Measurements from ENCODE around the gene KCNV2. TPM values are rescaled to one million over a fixed set of nuclear protein-coding genes. Genes with fewer than 3 reads are reported as not detected.

KCNV2 gene
- total RNA-seq, 1 donor from 2014 or later = not detected

DNA sequence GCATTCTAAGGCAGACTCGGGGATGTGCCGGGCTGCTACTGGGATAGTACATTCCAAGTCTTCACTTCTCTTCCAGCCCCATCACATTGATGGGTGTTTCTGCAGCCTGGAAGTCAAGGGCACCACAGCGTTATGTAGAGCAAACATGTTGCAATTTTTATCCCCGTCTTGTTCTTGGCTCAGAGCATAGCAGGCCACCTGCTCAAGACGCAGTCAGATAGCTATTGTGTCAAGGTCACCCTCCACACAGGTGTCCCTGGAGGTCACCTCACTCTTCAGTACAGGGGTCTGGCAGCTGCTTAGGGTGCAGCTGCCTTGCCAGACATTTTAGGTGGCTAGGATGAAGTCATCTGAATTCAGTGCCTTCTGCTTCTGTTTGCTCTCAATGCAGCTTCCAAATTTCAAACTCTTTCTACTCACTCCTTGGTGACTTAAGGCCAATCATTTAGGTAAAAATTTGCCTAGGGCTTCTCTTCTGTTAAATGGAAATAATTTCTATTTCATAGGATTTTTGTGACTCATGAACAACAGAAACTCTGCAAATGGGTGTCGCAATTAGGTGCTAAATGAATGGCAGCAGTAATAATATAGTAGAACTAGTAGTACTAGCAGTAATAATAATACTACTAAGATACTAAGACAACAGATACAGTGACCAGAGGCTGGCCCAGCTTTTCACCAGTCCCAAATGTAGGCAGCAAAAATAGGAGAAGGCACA lies 24.3 kb downstream of the KCNV2 start:
- TF ChIP-seq, protein P1, sequence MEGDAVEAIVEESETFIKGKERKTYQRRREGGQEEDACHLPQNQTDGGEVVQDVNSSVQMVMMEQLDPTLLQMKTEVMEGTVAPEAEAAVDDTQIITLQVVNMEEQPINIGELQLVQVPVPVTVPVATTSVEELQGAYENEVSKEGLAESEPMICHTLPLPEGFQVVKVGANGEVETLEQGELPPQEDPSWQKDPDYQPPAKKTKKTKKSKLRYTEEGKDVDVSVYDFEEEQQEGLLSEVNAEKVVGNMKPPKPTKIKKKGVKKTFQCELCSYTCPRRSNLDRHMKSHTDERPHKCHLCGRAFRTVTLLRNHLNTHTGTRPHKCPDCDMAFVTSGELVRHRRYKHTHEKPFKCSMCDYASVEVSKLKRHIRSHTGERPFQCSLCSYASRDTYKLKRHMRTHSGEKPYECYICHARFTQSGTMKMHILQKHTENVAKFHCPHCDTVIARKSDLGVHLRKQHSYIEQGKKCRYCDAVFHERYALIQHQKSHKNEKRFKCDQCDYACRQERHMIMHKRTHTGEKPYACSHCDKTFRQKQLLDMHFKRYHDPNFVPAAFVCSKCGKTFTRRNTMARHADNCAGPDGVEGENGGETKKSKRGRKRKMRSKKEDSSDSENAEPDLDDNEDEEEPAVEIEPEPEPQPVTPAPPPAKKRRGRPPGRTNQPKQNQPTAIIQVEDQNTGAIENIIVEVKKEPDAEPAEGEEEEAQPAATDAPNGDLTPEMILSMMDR (IDR thresholded peaks at IDR 0.05) = no peak
- Mint-ChIP-seq H3K9me3 (ENCODE audit: low read depth) (no peaks in the 10 kb centered on the region), H3K4me3 (ENCODE audit: unreplicated experiment) (no peak overlapping the region), H3K27ac (ENCODE audit: unreplicated experiment) (no peak overlapping the region), H3K27me3 (ENCODE audit: low read depth) (no peaks in the 10 kb centered on the region), H3K36me3 (ENCODE audit: low read depth) (peaks cover 5% of the 10 kb centered on the region), H3K4me1 (ENCODE audit: low read depth) (no peaks in the 10 kb centered on the region)
- no peak for DNase-seq (ENCODE audit: low spot score)

DNA sequence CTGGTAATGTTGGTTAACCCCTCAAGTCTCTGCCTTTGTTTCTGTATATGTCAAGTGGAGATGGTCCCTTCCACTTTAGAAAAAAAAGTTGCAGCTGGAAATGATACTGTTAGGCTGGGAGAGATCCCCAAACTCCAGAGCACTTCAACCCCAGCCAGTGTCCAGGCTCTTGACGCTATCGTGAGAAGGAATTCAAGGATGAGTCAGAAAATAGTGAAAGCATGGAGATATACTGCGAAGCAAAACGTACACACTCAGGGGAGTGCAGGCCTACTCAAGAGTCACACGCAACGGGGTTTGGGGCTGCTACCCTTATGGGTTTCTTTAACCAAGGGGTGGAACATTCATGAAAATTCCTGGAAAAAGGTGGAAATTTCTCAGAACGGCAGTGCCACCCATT lies 24.9 kb downstream of the KCNV2 start:
- H3K27ac Mint-ChIP-seq (ENCODE audit: unreplicated experiment) = no peak overlapping the region
- TF ChIP-seq, protein P1 (IDR thresholded peaks at IDR 0.05) = no peak
- no peaks in the 10 kb centered on the region for H3K4me1 Mint-ChIP-seq (ENCODE audit: low read depth)
- DNase-seq (ENCODE audit: low spot score) = no peak
- no peak overlapping the region for H3K4me3 Mint-ChIP-seq (ENCODE audit: unreplicated experiment)
- H3K36me3 Mint-ChIP-seq (ENCODE audit: low read depth) = peaks cover 5% of the 10 kb centered on the region
- no peaks in the 10 kb centered on the region for H3K27me3 Mint-ChIP-seq (ENCODE audit: low read depth)
- no peaks in the 10 kb centered on the region for H3K9me3 Mint-ChIP-seq (ENCODE audit: low read depth)

DNA sequence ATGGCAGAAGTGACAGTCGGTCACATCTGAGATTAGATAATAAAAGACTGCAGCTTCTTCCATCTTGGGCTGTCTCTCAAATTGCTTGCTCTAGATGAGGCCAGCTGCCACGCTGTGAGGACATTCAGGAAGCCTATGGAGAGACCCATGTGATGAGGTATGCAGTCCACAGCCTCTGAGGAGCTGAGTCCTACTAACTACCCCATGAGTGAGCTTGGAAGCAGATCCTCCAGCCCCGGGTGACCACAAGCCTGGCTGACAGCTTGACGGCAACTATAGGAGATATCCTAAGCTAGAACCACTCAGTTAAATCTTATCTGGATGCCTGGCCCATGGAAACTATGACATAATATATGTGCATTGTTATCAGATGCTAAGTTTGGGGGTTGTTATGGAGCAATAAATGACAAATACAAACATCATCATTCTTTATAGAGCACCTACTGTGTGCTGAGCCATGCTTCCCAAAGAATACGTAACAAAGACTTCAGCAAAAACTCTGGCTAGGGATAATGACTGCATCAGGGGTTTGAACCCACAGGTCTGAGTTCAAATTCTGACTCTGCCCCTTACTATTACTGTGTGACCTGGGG lies 26.7 kb downstream of the KCNV2 start:
- TF ChIP-seq, protein P1 (IDR thresholded peaks at IDR 0.05) = no peak
- no peak for DNase-seq (ENCODE audit: low spot score)
- Mint-ChIP-seq H3K9me3 (ENCODE audit: low read depth) (no peaks in the 10 kb centered on the region), H3K27me3 (ENCODE audit: low read depth) (no peaks in the 10 kb centered on the region), H3K4me3 (ENCODE audit: unreplicated experiment) (no peak overlapping the region), H3K4me1 (ENCODE audit: low read depth) (no peaks in the 10 kb centered on the region), H3K36me3 (ENCODE audit: low read depth) (peaks cover 5% of the 10 kb centered on the region), H3K27ac (ENCODE audit: unreplicated experiment) (no peak overlapping the region)

DNA sequence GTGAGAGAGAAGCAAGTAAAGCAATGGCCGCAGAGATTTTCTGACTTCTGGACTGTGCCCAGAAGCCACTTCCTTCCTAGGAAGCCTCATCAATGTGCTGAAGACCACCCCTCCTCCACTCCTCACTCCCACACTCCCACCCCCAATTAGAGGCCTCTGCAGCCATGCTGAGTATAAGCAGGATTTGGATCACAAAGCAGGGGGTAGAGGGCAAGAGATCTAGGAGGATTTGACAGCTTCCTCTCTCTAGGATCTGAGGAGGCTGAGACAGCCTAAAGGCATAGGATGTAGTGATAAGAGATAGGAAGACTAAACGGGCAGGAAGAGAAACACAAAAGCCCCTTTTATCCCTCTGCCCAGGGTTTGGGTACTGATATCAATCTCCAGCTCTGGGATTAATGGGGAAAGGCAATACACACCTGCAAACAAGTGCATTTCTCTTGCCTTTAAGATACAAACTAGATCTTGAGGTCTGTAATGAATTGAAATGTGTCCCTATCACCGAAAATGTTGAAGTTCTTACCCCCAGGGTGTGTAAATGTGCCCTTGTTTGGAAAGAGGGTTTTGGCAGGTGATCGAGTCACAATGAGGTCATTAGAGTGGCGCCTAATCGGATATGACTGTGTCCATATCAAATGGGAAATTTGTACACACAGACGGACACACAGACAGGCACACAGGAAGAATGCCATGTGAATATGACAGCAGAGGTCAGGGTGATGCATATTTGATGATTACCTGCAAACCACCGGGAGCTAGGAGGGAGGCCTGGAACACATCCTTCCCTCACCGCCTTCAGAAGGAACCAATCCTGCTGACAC lies 28.5 kb downstream of the KCNV2 start:
- peaks cover 4% of the 10 kb centered on the region for H3K36me3 Mint-ChIP-seq (ENCODE audit: low read depth)
- TF ChIP-seq, protein P1 (IDR thresholded peaks at IDR 0.05) = no peak
- peaks cover 3% of the 10 kb centered on the region for H3K9me3 Mint-ChIP-seq (ENCODE audit: low read depth)
- no peak for DNase-seq (ENCODE audit: low spot score)
- no peak overlapping the region for H3K27ac Mint-ChIP-seq (ENCODE audit: unreplicated experiment)
- H3K27me3 Mint-ChIP-seq (ENCODE audit: low read depth) = no peaks in the 10 kb centered on the region
- no peaks in the 10 kb centered on the region for H3K4me1 Mint-ChIP-seq (ENCODE audit: low read depth)
- no peak overlapping the region for H3K4me3 Mint-ChIP-seq (ENCODE audit: unreplicated experiment)

DNA sequence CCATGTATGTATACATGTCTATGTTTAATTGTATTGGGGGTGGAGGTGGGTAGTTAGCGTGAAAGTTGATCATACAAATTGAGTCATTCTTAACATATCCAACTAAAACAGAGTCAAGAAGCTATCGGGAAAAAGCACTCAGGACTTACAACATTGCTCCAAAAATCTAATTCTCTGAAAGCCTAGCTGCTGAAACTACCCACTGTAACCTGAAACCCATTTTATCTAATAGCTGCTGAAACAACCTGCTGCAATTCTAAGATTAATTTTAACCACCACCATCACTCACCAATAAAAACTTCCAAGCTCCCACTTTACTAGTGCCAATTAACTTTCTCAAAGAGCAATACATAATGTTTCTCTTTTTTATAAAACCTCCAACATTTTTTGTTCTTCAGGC lies 32.2 kb downstream of the KCNV2 start:
- TF ChIP-seq, protein P1 (IDR thresholded peaks at IDR 0.05) = no peak
- H3K27ac Mint-ChIP-seq (ENCODE audit: unreplicated experiment) = no peak overlapping the region
- H3K27me3 Mint-ChIP-seq (ENCODE audit: low read depth) = no peaks in the 10 kb centered on the region
- H3K4me3 Mint-ChIP-seq (ENCODE audit: unreplicated experiment) = no peak overlapping the region
- H3K9me3 Mint-ChIP-seq (ENCODE audit: low read depth) = peaks cover 7% of the 10 kb centered on the region
- H3K4me1 Mint-ChIP-seq (ENCODE audit: low read depth) = no peaks in the 10 kb centered on the region
- peaks cover 8% of the 10 kb centered on the region for H3K36me3 Mint-ChIP-seq (ENCODE audit: low read depth)
- no peak for DNase-seq (ENCODE audit: low spot score)

Measured in chondrocyte (in vitro differentiated cells).